Measurements from ENCODE around the gene HSH2D.

The HSH2D gene

DNA sequence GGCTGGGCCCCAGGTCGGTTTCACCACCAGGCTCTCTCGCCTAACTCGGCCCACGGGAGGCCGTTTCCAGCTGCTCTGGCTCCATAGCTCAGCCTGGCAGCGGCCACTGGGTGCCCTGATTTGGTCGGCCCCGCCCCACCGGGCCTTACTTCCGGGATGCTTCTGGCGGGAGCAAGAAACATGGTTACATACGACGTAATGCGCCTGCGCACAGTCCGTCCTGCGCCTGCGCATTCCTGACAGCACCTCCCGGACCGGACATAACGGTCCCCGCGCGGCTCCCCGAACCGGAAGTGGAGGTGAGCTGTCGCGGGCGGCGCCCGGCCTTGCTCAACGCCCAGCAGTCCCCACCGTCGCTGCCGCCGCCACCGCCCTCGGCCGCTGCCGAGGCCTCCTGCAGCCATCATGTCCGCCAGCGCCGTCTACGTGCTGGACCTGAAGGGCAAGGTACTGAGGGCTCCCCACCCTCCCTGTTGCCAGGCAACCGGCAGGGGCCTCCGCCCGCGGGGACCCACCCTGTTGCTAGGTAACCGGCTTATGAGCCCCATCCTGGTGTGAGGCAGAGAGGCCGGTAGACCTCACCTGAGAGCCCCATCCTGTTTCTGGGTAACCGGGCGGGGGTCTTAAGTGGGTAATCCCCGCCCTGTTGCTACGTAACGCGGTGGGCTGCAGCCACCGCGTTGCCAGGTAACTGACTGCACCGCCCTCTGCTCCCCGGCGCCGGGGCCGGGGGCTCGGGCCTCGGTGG lies 54.3 kb downstream of the HSH2D start, which contains the start of gene AP1M1:
AP1M1 (plus strand) TSS at position 290 of the 748 bp plus-strand sequence; CDS start at position 406, 116 bp downstream.
- no peaks in the 10 kb centered on the region for H3K9me3 ChIP-seq (ENCODE audit: severe bottlenecking)
- DNase-seq (ENCODE audit: low spot score) (peak; percentile 94), ATAC-seq (ENCODE audit: low read depth) (peak; percentile 93)
- peak within 1 kb of the TSS; percentile 59 for H3K27ac ChIP-seq (ENCODE audit: poor library complexity, severe bottlenecking)
- H3K4me3 ChIP-seq (ENCODE audit: severe bottlenecking), result peak within 1 kb of the TSS; percentile 62
- no peaks in the 10 kb centered on the region for H3K27me3 ChIP-seq (ENCODE audit: insufficient read depth, poor library complexity, severe bottlenecking)
- TF ChIP-seq, protein P1, sequence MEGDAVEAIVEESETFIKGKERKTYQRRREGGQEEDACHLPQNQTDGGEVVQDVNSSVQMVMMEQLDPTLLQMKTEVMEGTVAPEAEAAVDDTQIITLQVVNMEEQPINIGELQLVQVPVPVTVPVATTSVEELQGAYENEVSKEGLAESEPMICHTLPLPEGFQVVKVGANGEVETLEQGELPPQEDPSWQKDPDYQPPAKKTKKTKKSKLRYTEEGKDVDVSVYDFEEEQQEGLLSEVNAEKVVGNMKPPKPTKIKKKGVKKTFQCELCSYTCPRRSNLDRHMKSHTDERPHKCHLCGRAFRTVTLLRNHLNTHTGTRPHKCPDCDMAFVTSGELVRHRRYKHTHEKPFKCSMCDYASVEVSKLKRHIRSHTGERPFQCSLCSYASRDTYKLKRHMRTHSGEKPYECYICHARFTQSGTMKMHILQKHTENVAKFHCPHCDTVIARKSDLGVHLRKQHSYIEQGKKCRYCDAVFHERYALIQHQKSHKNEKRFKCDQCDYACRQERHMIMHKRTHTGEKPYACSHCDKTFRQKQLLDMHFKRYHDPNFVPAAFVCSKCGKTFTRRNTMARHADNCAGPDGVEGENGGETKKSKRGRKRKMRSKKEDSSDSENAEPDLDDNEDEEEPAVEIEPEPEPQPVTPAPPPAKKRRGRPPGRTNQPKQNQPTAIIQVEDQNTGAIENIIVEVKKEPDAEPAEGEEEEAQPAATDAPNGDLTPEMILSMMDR (IDR thresholded peaks at IDR 0.05; ENCODE audit: poor library complexity, severe bottlenecking), result no peak
- peaks cover 8% of the 10 kb centered on the region; the same call in 1 of the 2 replicates for H3K36me3 ChIP-seq (ENCODE audit: low read depth)
- H3K4me1 ChIP-seq (ENCODE audit: insufficient read depth, poor library complexity, severe bottlenecking), result peaks cover 9% of the 10 kb centered on the region

DNA sequence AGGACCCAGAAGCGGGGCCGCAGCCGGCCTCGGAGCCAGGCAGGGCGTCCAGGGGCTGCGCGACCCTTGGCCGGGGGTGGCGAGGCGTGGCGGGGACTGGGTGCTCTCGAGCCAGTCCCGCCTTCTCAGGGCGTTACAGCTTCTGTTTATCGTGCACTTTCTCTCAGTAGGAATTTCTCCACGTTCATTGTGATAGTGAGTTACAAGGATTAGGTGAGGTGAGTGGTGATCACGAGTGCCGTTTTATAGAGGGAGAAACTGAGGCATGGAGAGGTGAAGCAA lies 54.8 kb downstream of the HSH2D start:
- peaks cover 8% of the 10 kb centered on the region for H3K36me3 ChIP-seq (ENCODE audit: low read depth)
- peak overlapping the region; percentile 59 for H3K27ac ChIP-seq (ENCODE audit: poor library complexity, severe bottlenecking)
- peaks cover 9% of the 10 kb centered on the region for H3K4me1 ChIP-seq (ENCODE audit: insufficient read depth, poor library complexity, severe bottlenecking)
- DNase-seq (ENCODE audit: low spot score) (no peak), ATAC-seq (ENCODE audit: low read depth) (no peak)
- peak overlapping the region; percentile 62 for H3K4me3 ChIP-seq (ENCODE audit: severe bottlenecking)
- TF ChIP-seq, protein P1 (IDR thresholded peaks at IDR 0.05; ENCODE audit: poor library complexity, severe bottlenecking), result no peak
- no peaks in the 10 kb centered on the region for H3K9me3 ChIP-seq (ENCODE audit: severe bottlenecking)
- H3K27me3 ChIP-seq (ENCODE audit: insufficient read depth, poor library complexity, severe bottlenecking), result no peaks in the 10 kb centered on the region

DNA sequence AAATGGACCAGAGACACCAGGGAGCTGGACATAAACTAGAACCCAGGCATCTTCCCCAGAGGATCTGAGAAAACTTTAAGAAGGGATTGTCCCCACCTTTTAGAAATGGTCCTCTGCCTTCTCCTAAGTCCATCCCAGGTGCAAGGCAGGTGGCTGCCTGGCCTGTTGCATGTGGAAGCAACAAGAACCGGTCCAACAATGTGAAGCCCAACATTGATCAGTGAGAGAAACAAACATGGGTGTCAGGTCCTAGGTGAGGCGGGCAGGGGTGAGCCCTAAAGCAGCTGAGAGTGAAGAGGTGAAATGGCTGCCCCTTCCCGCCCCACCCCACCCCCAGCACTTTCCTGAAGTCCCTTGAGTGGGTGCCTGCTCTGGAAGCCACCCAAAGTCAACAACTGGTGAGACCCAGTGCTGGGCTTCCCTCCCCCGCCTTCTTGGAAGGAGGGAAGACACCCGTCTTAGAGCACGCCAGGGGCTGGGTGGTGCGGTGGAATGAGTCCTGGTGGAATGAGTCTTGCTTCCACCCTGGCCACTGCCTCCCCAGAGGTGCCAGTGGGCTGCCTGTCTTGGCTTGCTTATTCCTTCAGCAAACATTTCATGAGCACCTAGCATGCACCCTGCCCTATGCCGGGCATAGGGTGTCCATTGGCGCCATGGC lies 55.9 kb downstream of the HSH2D start:
- no peaks in the 10 kb centered on the region for H3K9me3 ChIP-seq (ENCODE audit: severe bottlenecking)
- H3K27ac ChIP-seq (ENCODE audit: poor library complexity, severe bottlenecking), result no peak overlapping the region
- TF ChIP-seq, protein P1 (IDR thresholded peaks at IDR 0.05; ENCODE audit: poor library complexity, severe bottlenecking), result no peak
- peaks cover 9% of the 10 kb centered on the region for H3K4me1 ChIP-seq (ENCODE audit: insufficient read depth, poor library complexity, severe bottlenecking)
- H3K27me3 ChIP-seq (ENCODE audit: insufficient read depth, poor library complexity, severe bottlenecking), result no peaks in the 10 kb centered on the region
- ATAC-seq (ENCODE audit: low read depth) (no peak), DNase-seq (ENCODE audit: low spot score) (no peak)
- no peak overlapping the region for H3K4me3 ChIP-seq (ENCODE audit: severe bottlenecking)
- peaks cover 18% of the 10 kb centered on the region for H3K36me3 ChIP-seq (ENCODE audit: low read depth)

DNA sequence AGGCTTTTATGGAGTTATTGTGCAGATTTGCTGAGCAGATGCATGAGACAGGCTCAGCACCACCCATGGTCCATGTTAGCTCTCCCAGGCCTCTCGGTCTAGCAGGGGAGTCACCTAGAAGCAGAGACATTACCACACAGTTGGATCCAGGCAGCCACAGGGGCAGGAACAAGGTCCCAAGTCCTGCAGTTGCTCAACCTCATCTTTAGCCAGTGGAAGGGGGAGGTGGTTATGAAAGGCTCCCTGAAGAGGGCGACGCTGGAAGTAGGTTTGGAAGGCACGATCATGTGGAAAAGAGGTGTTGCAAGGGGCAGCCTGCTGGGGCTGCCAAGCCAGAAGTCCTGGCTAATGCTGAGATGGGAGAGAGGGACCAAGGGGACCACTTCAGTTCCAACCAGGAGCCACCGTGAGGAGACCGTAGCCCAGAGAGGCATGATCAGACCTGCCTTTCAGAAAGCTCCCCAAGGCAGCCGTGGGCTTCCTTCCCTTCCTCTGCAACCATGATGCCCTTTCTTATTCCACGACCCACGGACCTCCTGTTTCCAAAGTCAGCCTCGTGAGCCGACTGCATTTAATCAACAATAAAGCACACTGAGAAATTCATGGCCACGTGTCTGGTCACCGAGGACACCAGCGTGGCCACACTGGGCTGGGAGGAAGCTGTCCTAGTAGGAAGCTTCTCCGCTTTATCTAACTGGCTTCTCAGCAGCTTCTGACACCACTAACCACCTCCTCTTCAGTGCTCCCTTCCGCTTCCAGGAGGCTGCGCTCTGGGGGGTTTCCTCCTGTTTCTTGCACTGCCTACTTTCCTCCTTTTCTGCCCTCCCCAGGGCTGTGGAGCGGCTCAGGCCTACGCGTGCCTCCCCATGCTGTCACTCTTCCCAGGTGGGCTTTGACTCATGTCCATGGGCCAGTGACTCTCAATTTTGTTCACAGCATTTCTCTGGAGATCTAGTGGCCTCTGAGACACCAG lies 56.8 kb downstream of the HSH2D start:
- no peak for DNase-seq (ENCODE audit: low spot score)
- H3K27me3 ChIP-seq (ENCODE audit: insufficient read depth, poor library complexity, severe bottlenecking), result no peaks in the 10 kb centered on the region
- H3K9me3 ChIP-seq (ENCODE audit: severe bottlenecking), result no peaks in the 10 kb centered on the region
- TF ChIP-seq, protein P1 (IDR thresholded peaks at IDR 0.05; ENCODE audit: poor library complexity, severe bottlenecking), result no peak
- no peak for ATAC-seq (ENCODE audit: low read depth)
- no peak overlapping the region for H3K4me3 ChIP-seq (ENCODE audit: severe bottlenecking)
- H3K4me1 ChIP-seq (ENCODE audit: insufficient read depth, poor library complexity, severe bottlenecking), result peaks cover 9% of the 10 kb centered on the region
- no peak overlapping the region for H3K27ac ChIP-seq (ENCODE audit: poor library complexity, severe bottlenecking)
- peaks cover 18% of the 10 kb centered on the region for H3K36me3 ChIP-seq (ENCODE audit: low read depth)
